Lower leg skin (tissue), 3 donors: ENCODE measurements around the gene PGLYRP3.

Experiments used
- POLR2A ChIP-seq, 2 donors: fragments of 450-650 bp; IDR thresholded peaks; one replicate each; pipeline ENCODE4 v1.6.1; 2016 to 2017; ENCODE audit warnings: antibody characterized with exemption in 2 of 2, mild to moderate bottlenecking in 1 of 2, moderate library complexity in 1 of 2
- TF ChIP-seq, protein P1 (sequence below), 3 donors: fragments of 450-650 bp; IDR thresholded peaks; one replicate each; pipeline ENCODE4 v1.5.1; 2016; ENCODE audit warnings: antibody characterized with exemption in 3 of 3, mild to moderate bottlenecking in 3 of 3, moderate library complexity in 2 of 3

DNA sequence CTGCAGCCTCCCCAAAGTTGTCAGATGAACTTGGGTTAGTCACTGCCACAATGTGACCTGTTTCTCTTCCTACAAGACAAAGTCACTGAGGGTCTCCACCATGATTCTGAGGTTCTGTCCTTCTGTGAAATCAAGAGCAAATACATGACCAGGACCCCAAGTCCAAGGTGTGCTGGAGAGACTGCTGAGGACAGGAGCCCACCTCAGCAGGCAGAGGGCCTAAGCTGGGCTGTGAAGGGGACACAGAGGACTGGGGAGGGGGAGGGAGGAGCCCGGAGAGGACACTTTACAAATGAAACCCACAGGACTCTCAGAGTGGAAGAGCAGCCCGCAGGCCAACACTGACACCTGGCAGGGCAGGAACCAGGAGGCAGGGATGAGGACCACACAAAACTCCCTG, 3.3 kb downstream of the PGLYRP3 start:
- TF ChIP-seq, protein P1, sequence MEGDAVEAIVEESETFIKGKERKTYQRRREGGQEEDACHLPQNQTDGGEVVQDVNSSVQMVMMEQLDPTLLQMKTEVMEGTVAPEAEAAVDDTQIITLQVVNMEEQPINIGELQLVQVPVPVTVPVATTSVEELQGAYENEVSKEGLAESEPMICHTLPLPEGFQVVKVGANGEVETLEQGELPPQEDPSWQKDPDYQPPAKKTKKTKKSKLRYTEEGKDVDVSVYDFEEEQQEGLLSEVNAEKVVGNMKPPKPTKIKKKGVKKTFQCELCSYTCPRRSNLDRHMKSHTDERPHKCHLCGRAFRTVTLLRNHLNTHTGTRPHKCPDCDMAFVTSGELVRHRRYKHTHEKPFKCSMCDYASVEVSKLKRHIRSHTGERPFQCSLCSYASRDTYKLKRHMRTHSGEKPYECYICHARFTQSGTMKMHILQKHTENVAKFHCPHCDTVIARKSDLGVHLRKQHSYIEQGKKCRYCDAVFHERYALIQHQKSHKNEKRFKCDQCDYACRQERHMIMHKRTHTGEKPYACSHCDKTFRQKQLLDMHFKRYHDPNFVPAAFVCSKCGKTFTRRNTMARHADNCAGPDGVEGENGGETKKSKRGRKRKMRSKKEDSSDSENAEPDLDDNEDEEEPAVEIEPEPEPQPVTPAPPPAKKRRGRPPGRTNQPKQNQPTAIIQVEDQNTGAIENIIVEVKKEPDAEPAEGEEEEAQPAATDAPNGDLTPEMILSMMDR (IDR thresholded peaks at IDR 0.05) = no peak
- TF ChIP-seq POLR2A (IDR thresholded peaks at IDR 0.05) = no peak
